K562 (cell line): ENCODE results near the gene GALNT12. TPM values are rescaled to one million over a fixed set of nuclear protein-coding genes. Genes with fewer than 3 reads are reported as not detected.

Experiments used
- HDGF ChIP-seq: fragments of 450-650 bp; IDR thresholded peaks from 2 replicates; pipeline ENCODE4 v1.6.1; 2016
- IFI16 ChIP-seq: fragments of 250-450 bp; sonication (Bioruptor Pico); IDR thresholded peaks from 2 replicates; pipeline ENCODE4 v2.1.2; 2022; ENCODE audit warnings: mild to moderate bottlenecking, inconsistent platforms
- KDM5B ChIP-seq: fragments of 200-600 bp; sonication (generic); IDR thresholded peaks from 2 replicates; pipeline ENCODE4 v1.6.1; 2012; ENCODE audit warnings: low read depth, mild to moderate bottlenecking, moderate library complexity, low read length, control low read depth, inconsistent platforms; ENCODE audit not compliant: insufficient replicate concordance
- polyA plus RNA-seq, 8 experiments: library from polyadenylated mRNA; depleted of rRNA in 4 of 8; stranded (reverse) in 5 of 8; unstranded in 3 of 8; fragments of >200 nt; fragmentation: Nextera tagmentation in 2 of 8; fragmentation: Illumina TruSeq in 1 of 8; extraction: Ambion mirVana in 2 of 8; extraction: Trizol in 1 of 8; gene quantifications; 2 replicates each; pipeline versions ENCODE4 v1.2.1 to v1.2.3, GENCODE V29; 2011 to 2014; ENCODE audit warnings: inconsistent platforms in 1 of 8, missing spikeins in 1 of 8
- total RNA-seq, 7 experiments: library from RNA; depleted of rRNA in 6 of 7; stranded (reverse); fragments of >200 nt in 6 of 7; fragmentation: Illumina TruSeq in 2 of 7; extraction: Trizol in 2 of 7; gene quantifications; 2 replicates each; pipeline versions ENCODE4 v1.2.1 to v1.2.3, GENCODE V29; 2011 to 2021; ENCODE audit warnings: low replicate concordance in 1 of 7
- TF ChIP-seq, protein P1 (sequence below): fragments of 250-450 bp; sonication (Bioruptor Pico); IDR thresholded peaks from 2 replicates; pipeline ENCODE4 v1.5.0; 2021; ENCODE audit warnings: mild to moderate bottlenecking, moderate library complexity
- TF ChIP-seq, protein P2 (sequence below): fragments of 200-800 bp; sonication (Bioruptor generic); IDR thresholded peaks from 2 replicates; pipeline ENCODE4 v1.6.1; 2017; ENCODE audit warnings: missing genetic modification characterization, missing compliant biosample characterization

GALNT12 gene
- total and polyA plus RNA-seq, 9 of the 15 experiments (the other 6 are each of a cell fraction or from before 2014, with no cell fraction given), result 29.7 to 82.9 (median 44.2) TPM

DNA sequence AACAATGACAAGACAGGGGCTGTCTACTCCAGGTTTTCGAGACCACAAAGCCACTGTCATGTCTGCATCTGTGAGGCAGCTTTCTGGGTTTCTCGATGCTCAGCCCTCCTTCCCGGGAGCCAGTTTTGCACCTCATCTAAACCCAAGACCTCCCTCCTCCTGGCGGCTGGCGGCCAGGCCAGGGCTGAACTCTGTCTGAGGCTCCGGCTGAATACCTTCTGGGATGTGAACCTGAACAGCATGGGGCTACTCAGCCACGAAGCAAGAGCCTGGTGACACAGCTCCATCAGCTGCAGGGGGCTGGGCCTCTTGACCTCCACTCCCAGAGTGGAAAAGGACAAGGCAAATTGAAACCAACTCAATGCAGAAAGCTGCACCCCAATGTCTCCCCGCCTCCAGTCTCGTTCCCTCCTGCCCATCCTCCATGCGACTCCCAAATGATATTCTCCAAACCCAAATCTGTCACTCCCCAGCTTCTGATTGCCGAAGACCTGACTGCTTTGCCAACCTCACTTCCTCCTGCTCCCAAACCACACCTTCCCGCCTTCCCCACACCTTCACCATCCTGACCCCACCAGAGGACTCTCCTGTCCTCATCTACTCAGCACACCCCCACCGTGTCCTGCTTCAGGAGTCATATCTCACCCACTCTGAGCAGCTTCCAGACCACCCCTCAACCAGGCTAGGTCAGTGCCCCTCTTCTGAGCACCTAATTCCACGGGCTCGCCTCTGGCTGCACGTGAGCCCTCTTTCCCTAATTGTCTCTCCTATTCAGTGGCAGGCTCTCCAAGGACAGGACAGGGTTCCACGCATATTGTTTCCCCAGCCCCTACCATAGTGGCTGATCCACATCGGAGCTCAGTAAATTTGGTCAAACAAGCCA is 15.6 kb upstream of the GALNT12 start (continued):
- TF ChIP-seq, protein P1, sequence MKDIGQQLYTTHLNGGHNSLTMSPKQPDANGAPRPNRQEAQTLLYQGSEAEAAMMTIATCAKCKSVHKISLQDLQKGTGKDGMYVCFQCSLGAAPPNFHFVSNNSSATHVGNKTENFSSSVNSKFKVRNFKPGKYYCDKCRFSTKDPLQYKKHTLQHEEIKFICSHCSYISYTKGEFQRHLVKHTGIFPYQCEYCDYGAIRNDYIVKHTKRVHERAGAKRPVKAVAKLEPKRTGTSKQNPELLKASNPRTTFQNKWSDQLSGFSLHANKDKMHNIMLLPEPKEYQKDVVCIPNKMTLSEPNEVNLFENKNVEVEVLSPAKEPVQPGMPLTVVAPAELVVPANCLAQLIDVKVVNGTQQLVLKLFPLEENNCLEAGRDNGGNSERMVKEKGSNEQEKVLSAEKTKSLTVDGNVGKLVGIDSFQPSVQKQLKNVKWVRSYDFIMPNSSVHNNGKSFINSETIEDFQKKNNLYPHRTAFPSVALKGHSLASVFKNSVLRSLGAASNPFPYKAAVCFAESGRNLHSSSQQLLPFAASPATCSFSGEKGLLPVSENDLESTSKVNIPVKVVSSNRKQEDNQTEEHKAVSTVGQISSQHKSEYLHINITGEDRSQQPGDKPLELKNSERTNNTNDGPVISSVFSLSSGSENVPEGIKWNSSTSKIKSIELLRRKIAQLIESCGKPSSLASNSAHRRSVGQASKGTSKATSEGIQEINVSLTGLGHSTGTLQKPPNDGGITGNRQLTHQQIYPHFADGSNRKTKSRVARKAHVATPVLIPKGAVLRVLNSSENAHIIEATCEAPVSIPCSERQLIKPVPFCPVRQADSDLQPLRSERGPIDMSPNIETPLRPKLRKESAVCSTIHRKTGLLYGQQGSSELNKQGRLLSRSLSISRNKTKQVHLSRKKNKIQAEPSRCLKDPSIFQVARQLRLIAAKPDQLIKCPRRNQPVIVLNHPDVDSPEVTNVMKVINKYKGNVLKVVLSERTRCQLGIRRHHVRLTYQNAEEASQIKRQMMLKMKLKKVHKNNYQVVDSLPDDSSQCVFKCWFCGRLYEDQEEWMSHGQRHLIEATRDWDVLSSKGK (CRISPR knock-in tag), result no peak
- TF ChIP-seq HDGF, result 0 out of 2 replicates have a peak, but pooled peaks have one; percentile 24
- no peak for TF ChIP-seq IFI16 (CRISPR knock-in tag)
- peak; percentile 6 for TF ChIP-seq KDM5B
- TF ChIP-seq, protein P2, sequence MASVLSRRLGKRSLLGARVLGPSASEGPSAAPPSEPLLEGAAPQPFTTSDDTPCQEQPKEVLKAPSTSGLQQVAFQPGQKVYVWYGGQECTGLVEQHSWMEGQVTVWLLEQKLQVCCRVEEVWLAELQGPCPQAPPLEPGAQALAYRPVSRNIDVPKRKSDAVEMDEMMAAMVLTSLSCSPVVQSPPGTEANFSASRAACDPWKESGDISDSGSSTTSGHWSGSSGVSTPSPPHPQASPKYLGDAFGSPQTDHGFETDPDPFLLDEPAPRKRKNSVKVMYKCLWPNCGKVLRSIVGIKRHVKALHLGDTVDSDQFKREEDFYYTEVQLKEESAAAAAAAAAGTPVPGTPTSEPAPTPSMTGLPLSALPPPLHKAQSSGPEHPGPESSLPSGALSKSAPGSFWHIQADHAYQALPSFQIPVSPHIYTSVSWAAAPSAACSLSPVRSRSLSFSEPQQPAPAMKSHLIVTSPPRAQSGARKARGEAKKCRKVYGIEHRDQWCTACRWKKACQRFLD (CRISPR knock-in tag), result 0 out of 2 replicates have a peak, but pooled peaks have one; percentile 8
- TF ChIP-seq, all 486 proteins: peak for 9
